Measurements from ENCODE around the gene PLCB4. TPM values are rescaled to one million over a fixed set of nuclear protein-coding genes. Genes with fewer than 3 reads are reported as not detected.

PLCB4 gene
- total and polyA plus RNA-seq, 2 experiments from 2014 or later: 6.5 to 16.1 TPM

GRCh38 chr20:9359561-9360308 is 290.8 kb downstream of the PLCB4 start:
- H2AFZ ChIP-seq: no peak overlapping the region
- no peaks in the 10 kb centered on the region for H4K20me1 ChIP-seq (replicated peaks; ENCODE audit: insufficient read depth)
- ATAC-seq: peak; percentile 87
- no peak overlapping the region for H3K4me3 ChIP-seq
- Mint-ChIP-seq H3K27me3 (ENCODE audit: insufficient read depth, low read depth, poor library complexity) (no peaks in the 10 kb centered on the region), H3K4me3 (no peak overlapping the region), H3K9me3 (no peaks in the 10 kb centered on the region), H3K4me1 (no peaks in the 10 kb centered on the region), H3K27ac (no peak overlapping the region; the same call in 1 of the 2 replicates), H3K36me3 (ENCODE audit: low read depth) (peaks cover 4% of the 10 kb centered on the region; the same call in 1 of the 3 replicates)
- H3K4me2 ChIP-seq: no peak overlapping the region
- H3K27ac ChIP-seq (ENCODE audit: low read depth): no peak overlapping the region
- no peaks in the 10 kb centered on the region for H3K79me2 ChIP-seq (replicated peaks; ENCODE audit: insufficient read depth)
- DNase-seq (ENCODE audit: low spot score): peak; percentile 64
- H3K27me3 ChIP-seq (ENCODE audit: insufficient read depth): no peaks in the 10 kb centered on the region
- H3K36me3 ChIP-seq (ENCODE audit: insufficient read depth): no peaks in the 10 kb centered on the region
- TF ChIP-seq CTCF (conservative IDR thresholded peaks at IDR 0.05; ENCODE audit: low read depth in 2 of 2): peak; percentile 61 to 74
- TF ChIP-seq, protein P1, sequence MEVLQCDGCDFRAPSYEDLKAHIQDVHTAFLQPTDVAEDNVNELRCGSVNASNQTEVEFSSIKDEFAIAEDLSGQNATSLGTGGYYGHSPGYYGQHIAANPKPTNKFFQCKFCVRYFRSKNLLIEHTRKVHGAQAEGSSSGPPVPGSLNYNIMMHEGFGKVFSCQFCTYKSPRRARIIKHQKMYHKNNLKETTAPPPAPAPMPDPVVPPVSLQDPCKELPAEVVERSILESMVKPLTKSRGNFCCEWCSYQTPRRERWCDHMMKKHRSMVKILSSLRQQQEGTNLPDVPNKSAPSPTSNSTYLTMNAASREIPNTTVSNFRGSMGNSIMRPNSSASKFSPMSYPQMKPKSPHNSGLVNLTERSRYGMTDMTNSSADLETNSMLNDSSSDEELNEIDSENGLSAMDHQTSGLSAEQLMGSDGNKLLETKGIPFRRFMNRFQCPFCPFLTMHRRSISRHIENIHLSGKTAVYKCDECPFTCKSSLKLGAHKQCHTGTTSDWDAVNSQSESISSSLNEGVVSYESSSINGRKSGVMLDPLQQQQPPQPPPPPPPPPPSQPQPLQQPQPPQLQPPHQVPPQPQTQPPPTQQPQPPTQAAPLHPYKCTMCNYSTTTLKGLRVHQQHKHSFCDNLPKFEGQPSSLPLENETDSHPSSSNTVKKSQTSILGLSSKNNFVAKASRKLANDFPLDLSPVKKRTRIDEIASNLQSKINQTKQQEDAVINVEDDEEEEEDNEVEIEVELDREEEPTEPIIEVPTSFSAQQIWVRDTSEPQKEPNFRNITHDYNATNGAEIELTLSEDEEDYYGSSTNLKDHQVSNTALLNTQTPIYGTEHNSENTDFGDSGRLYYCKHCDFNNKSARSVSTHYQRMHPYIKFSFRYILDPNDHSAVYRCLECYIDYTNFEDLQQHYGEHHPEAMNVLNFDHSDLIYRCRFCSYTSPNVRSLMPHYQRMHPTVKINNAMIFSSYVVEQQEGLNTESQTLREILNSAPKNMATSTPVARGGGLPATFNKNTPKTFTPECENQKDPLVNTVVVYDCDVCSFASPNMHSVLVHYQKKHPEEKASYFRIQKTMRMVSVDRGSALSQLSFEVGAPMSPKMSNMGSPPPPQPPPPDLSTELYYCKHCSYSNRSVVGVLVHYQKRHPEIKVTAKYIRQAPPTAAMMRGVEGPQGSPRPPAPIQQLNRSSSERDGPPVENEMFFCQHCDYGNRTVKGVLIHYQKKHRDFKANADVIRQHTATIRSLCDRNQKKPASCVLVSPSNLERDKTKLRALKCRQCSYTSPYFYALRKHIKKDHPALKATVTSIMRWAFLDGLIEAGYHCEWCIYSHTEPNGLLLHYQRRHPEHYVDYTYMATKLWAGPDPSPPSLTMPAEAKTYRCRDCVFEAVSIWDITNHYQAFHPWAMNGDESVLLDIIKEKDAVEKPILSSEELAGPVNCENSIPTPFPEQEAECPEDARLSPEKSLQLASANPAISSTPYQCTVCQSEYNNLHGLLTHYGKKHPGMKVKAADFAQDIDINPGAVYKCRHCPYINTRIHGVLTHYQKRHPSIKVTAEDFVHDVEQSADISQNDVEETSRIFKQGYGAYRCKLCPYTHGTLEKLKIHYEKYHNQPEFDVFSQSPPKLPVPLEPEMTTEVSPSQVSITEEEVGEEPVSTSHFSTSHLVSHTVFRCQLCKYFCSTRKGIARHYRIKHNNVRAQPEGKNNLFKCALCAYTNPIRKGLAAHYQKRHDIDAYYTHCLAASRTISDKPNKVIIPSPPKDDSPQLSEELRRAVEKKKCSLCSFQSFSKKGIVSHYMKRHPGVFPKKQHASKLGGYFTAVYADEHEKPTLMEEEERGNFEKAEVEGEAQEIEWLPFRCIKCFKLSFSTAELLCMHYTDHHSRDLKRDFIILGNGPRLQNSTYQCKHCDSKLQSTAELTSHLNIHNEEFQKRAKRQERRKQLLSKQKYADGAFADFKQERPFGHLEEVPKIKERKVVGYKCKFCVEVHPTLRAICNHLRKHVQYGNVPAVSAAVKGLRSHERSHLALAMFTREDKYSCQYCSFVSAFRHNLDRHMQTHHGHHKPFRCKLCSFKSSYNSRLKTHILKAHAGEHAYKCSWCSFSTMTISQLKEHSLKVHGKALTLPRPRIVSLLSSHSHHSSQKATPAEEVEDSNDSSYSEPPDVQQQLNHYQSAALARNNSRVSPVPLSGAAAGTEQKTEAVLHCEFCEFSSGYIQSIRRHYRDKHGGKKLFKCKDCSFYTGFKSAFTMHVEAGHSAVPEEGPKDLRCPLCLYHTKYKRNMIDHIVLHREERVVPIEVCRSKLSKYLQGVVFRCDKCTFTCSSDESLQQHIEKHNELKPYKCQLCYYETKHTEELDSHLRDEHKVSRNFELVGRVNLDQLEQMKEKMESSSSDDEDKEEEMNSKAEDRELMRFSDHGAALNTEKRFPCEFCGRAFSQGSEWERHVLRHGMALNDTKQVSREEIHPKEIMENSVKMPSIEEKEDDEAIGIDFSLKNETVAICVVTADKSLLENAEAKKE (CRISPR knock-in tag; IDR thresholded peaks at IDR 0.05): no peak
- no peaks in the 10 kb centered on the region for H3K9me2 ChIP-seq (ENCODE audit: insufficient read depth)
- no peaks in the 10 kb centered on the region for H3F3A ChIP-seq (replicated peaks; ENCODE audit: low read depth)
- no peaks in the 10 kb centered on the region for H3K4me1 ChIP-seq (ENCODE audit: insufficient read depth)

Measured in GM23338 (cell line).